CD4-positive, CD25-positive, alpha-beta regulatory T cell (primary cell): ENCODE measurements around the gene SLC1A2. TPM values are rescaled to one million over a fixed set of nuclear protein-coding genes. Genes with fewer than 3 reads are reported as not detected.

ENCODE experiments used
- ATAC-seq, 2 donors: fragments of 150-1000 bp; cut with Tn5 transposase; one replicate each; pipeline ENCODE4 v1.10.0; 2021; ENCODE audit warnings: low read depth in 2 of 2, moderate number of reproducible peaks in 2 of 2, moderate library complexity in 1 of 2
- DNase-seq, 3 donors: peaks; one replicate each; pipeline versions ENCODE4 v3.0.0 to v3.0.0-alpha.2; 2012 to 2022; ENCODE audit warnings: mixed read lengths in 1 of 3
- H3K27ac ChIP-seq: one replicate; pipeline ENCODE4 v1.7.0; 2013; ENCODE audit warnings: mild to moderate bottlenecking, low read length; ENCODE audit not compliant: insufficient read depth, poor library complexity, severe bottlenecking
- H3K27me3 ChIP-seq: one replicate; pipeline ENCODE4 v1.7.0; 2013; ENCODE audit warnings: low read length; ENCODE audit not compliant: control insufficient read depth, insufficient read depth
- H3K36me3 ChIP-seq: one replicate; pipeline ENCODE4 v1.7.0; 2013; ENCODE audit warnings: mild to moderate bottlenecking, low read length, moderate library complexity; ENCODE audit not compliant: control insufficient read depth, insufficient read depth
- H3K4me1 ChIP-seq: 2 replicates; pipeline ENCODE4 v1.7.0; 2013; ENCODE audit warnings: mild to moderate bottlenecking, low read length; ENCODE audit not compliant: insufficient read depth, control insufficient read depth, poor library complexity, severe bottlenecking
- H3K4me3 ChIP-seq: one replicate; pipeline ENCODE4 v1.7.0; 2013; ENCODE audit warnings: low read depth, mild to moderate bottlenecking, low read length, moderate library complexity
- H3K9me3 ChIP-seq, 2 experiments: 1 replicate in 1 of 2; 2 replicates in 1 of 2; pipeline ENCODE4 v1.7.0; 2013; ENCODE audit warnings: low read length in 2 of 2, mild to moderate bottlenecking in 1 of 2, moderate library complexity in 1 of 2; ENCODE audit not compliant: control insufficient read depth in 2 of 2
- H3K27ac Mint-ChIP-seq, 3 donors: one replicate each; pipeline ENCODE4 v1.8.0; 2020 to 2022; ENCODE audit warnings: mild to moderate bottlenecking in 3 of 3, mixed read lengths in 3 of 3, moderate library complexity in 2 of 3
- H3K27me3 Mint-ChIP-seq: one replicate; pipeline ENCODE4 v1.8.0; 2022; ENCODE audit warnings: mild to moderate bottlenecking, mixed read lengths
- H3K36me3 Mint-ChIP-seq: one replicate; pipeline ENCODE4 v1.8.0; 2020; ENCODE audit warnings: mixed read lengths
- H3K4me1 Mint-ChIP-seq, 4 donors: one replicate each; pipeline ENCODE4 v1.8.0; 2020 to 2022; ENCODE audit warnings: mixed read lengths in 4 of 4, mild to moderate bottlenecking in 1 of 4
- H3K4me3 Mint-ChIP-seq, 4 donors: one replicate each; pipeline ENCODE4 v1.8.0; 2020 to 2022; ENCODE audit warnings: mild to moderate bottlenecking in 4 of 4, mixed read lengths in 4 of 4, moderate library complexity in 3 of 4
- H3K9me3 Mint-ChIP-seq, 7 donors: one replicate each; pipeline ENCODE4 v1.8.0; 2020 to 2022; ENCODE audit warnings: mixed read lengths in 7 of 7, mild to moderate bottlenecking in 3 of 7, moderate library complexity in 2 of 7
- polyA plus RNA-seq, 4 donors: library from polyadenylated mRNA; unstranded; fragments of 300-500 nt; fragmentation: Illumina TruSeq; gene quantifications; one replicate each; pipeline ENCODE4 v1.2.3, GENCODE V29; 2021
- total RNA-seq: library from RNA; stranded (reverse); gene quantifications from one replicate; pipeline ENCODE4 v1.2.3, GENCODE V29; 2022

Gene SLC1A2
- total and polyA plus RNA-seq, 5 donors from 2014 or later = 0.08 to 0.23 TPM; not detected in 3

GRCh38 chr11:35281169-35281688, 138.1 kb downstream of the SLC1A2 start:
- H3K4me3 Mint-ChIP-seq = no peak overlapping the region
- ATAC-seq = no peak

GRCh38 chr11:35280727-35281126, 138.6 kb downstream of the SLC1A2 start:
- Mint-ChIP-seq H3K9me3 (peaks cover 0 to 4% (median 0%) of the 10 kb centered on the region in 7 donors), H3K27me3 (no peaks in the 10 kb centered on the region), H3K4me3 (no peak overlapping the region), H3K36me3 (no peaks in the 10 kb centered on the region), H3K27ac (no peak overlapping the region), H3K4me1 (peaks cover 0 to 14% (median 3%) of the 10 kb centered on the region in 4 donors)
- ATAC-seq (no peak), DNase-seq (no peak)
- Histone ChIP-seq H3K36me3 (no peaks in the 10 kb centered on the region), H3K9me3 (no peaks in the 10 kb centered on the region), H3K4me3 (no peak overlapping the region), H3K4me1 (no peaks in the 10 kb centered on the region), H3K27me3 (no peaks in the 10 kb centered on the region), H3K27ac (no peak overlapping the region)

More at GRCh38 chr11:35281169-35281688, 138.1 kb downstream of the SLC1A2 start:
- Mint-ChIP-seq H3K9me3 (peaks cover 0 to 4% (median 0%) of the 10 kb centered on the region in 7 donors), H3K4me1 (peaks cover 0 to 9% (median under 1%) of the 10 kb centered on the region in 4 donors), H3K27ac (no peak overlapping the region), H3K27me3 (no peaks in the 10 kb centered on the region), H3K36me3 (no peaks in the 10 kb centered on the region)
- Histone ChIP-seq H3K27me3 (no peaks in the 10 kb centered on the region), H3K4me3 (no peak overlapping the region), H3K36me3 (no peaks in the 10 kb centered on the region), H3K27ac (no peak overlapping the region), H3K9me3 (no peaks in the 10 kb centered on the region), H3K4me1 (no peaks in the 10 kb centered on the region)
- DNase-seq = no peak

GRCh38 chr11:35277827-35278226, 141.5 kb downstream of the SLC1A2 start:
- no peak overlapping the region for H3K27ac ChIP-seq
- H3K9me3 ChIP-seq = no peaks in the 10 kb centered on the region
- ATAC-seq (no peak), DNase-seq (no peak)
- H3K27me3 ChIP-seq = no peaks in the 10 kb centered on the region
- Mint-ChIP-seq H3K27me3 (no peaks in the 10 kb centered on the region), H3K36me3 (no peaks in the 10 kb centered on the region), H3K4me3 (no peak overlapping the region), H3K4me1 (peaks cover 5 to 29% (median 8%) of the 10 kb centered on the region in 4 donors), H3K9me3 (peaks cover 0 to 4% (median 0%) of the 10 kb centered on the region in 7 donors), H3K27ac (peak overlapping the region in 1 of 3 donors; percentile 24)
- no peaks in the 10 kb centered on the region for H3K36me3 ChIP-seq
- H3K4me3 ChIP-seq = no peak overlapping the region
- H3K4me1 ChIP-seq = no peaks in the 10 kb centered on the region

GRCh38 chr11:35276396-35277145, 142.8 kb downstream of the SLC1A2 start:
- Mint-ChIP-seq H3K4me1 (peaks cover 13 to 39% (median 19%) of the 10 kb centered on the region in 4 donors), H3K4me3 (peak overlapping the region in 1 of 4 donors; percentile 21), H3K9me3 (peaks cover 0 to 4% (median 0%) of the 10 kb centered on the region in 7 donors), H3K36me3 (no peaks in the 10 kb centered on the region), H3K27ac (peak overlapping the region; percentile 36 to 61 (median 50)), H3K27me3 (no peaks in the 10 kb centered on the region)
- Histone ChIP-seq H3K27ac (no peak overlapping the region), H3K27me3 (no peaks in the 10 kb centered on the region), H3K9me3 (no peaks in the 10 kb centered on the region), H3K36me3 (no peaks in the 10 kb centered on the region), H3K4me3 (no peak overlapping the region), H3K4me1 (peaks cover 6% of the 10 kb centered on the region)
- peak in 1 of 3 donors; percentile 41 for DNase-seq
- peak; percentile 52 to 65 for ATAC-seq

GRCh38 chr11:35275786-35276170, 143.6 kb downstream of the SLC1A2 start:
- Mint-ChIP-seq H3K36me3 (no peaks in the 10 kb centered on the region), H3K4me1 (peaks cover 14 to 44% (median 20%) of the 10 kb centered on the region in 4 donors), H3K9me3 (peaks cover 0 to 4% (median 0%) of the 10 kb centered on the region in 7 donors), H3K4me3 (no peak overlapping the region), H3K27ac (peak overlapping the region; percentile 11 to 61 (median 50)), H3K27me3 (no peaks in the 10 kb centered on the region)
- Histone ChIP-seq H3K27me3 (no peaks in the 10 kb centered on the region), H3K36me3 (no peaks in the 10 kb centered on the region), H3K9me3 (no peaks in the 10 kb centered on the region), H3K4me1 (peaks cover 6% of the 10 kb centered on the region), H3K4me3 (no peak overlapping the region), H3K27ac (no peak overlapping the region)
- DNase-seq (no peak), ATAC-seq (no peak)

GRCh38 chr11:35274909-35275785, 144.2 kb downstream of the SLC1A2 start:
- no peaks in the 10 kb centered on the region for H3K27me3 Mint-ChIP-seq
- peaks cover 0 to 4% (median 0%) of the 10 kb centered on the region in 7 donors for H3K9me3 Mint-ChIP-seq
- ATAC-seq = no peak
- H3K4me3 ChIP-seq = no peak overlapping the region
- H3K27me3 ChIP-seq = no peaks in the 10 kb centered on the region
- no peak overlapping the region for H3K27ac ChIP-seq
- peaks cover 6% of the 10 kb centered on the region for H3K4me1 ChIP-seq
- DNase-seq = no peak
- H3K4me1 Mint-ChIP-seq = peaks cover 14 to 44% (median 21%) of the 10 kb centered on the region in 4 donors
- no peak overlapping the region for H3K4me3 Mint-ChIP-seq
- no peaks in the 10 kb centered on the region for H3K36me3 Mint-ChIP-seq
- H3K27ac Mint-ChIP-seq = no peak overlapping the region
- no peaks in the 10 kb centered on the region for H3K36me3 ChIP-seq
- H3K9me3 ChIP-seq = no peaks in the 10 kb centered on the region

- Histone ChIP-seq H3K4me3 (peak overlapping the region; percentile 13), H3K27me3 (no peaks in the 10 kb centered on the region), H3K4me1 (peaks cover 6% of the 10 kb centered on the region), H3K27ac (peak overlapping the region; percentile 25), H3K9me3 (no peaks in the 10 kb centered on the region), H3K36me3 (no peaks in the 10 kb centered on the region)
- H3K36me3 Mint-ChIP-seq = no peaks in the 10 kb centered on the region
- ATAC-seq (peak; percentile 51 to 63), DNase-seq (peak in 1 of 3 donors; percentile 57)
- H3K4me1 Mint-ChIP-seq = peaks cover 14 to 41% (median 21%) of the 10 kb centered on the region in 4 donors
- peak overlapping the region in 2 of 4 donors; percentile 5 to 62 for H3K4me3 Mint-ChIP-seq
- H3K9me3 Mint-ChIP-seq = peaks cover 0 to 1% (median 0%) of the 10 kb centered on the region in 7 donors
- peak overlapping the region; percentile 5 to 92 (median 87) for H3K27ac Mint-ChIP-seq
- peaks cover 7% of the 10 kb centered on the region for H3K27me3 Mint-ChIP-seq
These were observed 146.9 kb downstream of the SLC1A2 start for GRCh38 chr11:35272391-35272902.
